Ascending aorta (tissue), 2 donors: ENCODE measurements around the gene PKD2L1. TPM values are rescaled to one million over a fixed set of nuclear protein-coding genes. Genes with fewer than 3 reads are reported as not detected.
"Not testable (repeated sequence)": the region's sequence is repeated elsewhere in the genome, so short reads cannot be mapped to it uniquely, and the experiment has no call there.

Source experiments
- DNase-seq, 2 donors: peaks; one replicate each; pipeline ENCODE4 v3.0.0-alpha.2; 2019; ENCODE audit warnings: low spot score in 2 of 2
- H3K27ac ChIP-seq, 2 donors: fragments of 200-600 bp; sonication (generic); one replicate each; pipeline ENCODE4 v1.5.1; 2016 to 2017; ENCODE audit warnings: mild to moderate bottlenecking in 1 of 2
- H3K27me3 ChIP-seq: fragments of 200-600 bp; sonication (generic); one replicate; pipeline ENCODE4 v1.5.1; 2017
- H3K36me3 ChIP-seq, 2 donors: fragments of 200-600 bp; sonication (generic); one replicate each; pipeline ENCODE4 v1.5.1; 2016
- H3K4me1 ChIP-seq, 2 donors: fragments of 200-600 bp; sonication (generic); one replicate each; pipeline ENCODE4 v1.5.1; 2016 to 2017; ENCODE audit warnings: mild to moderate bottlenecking in 1 of 2
- H3K4me3 ChIP-seq, 2 donors: fragments of 200-600 bp; sonication (generic); one replicate each; pipeline ENCODE4 v1.5.1; 2016 to 2017; ENCODE audit warnings: mild to moderate bottlenecking in 1 of 2
- H3K9me3 ChIP-seq, 2 donors: fragments of 200-600 bp; sonication (generic); one replicate each; pipeline ENCODE4 v1.5.1; 2016
- CTCF ChIP-seq, 3 experiments: fragments of 200-600 bp in 2 of 3; fragments of 450-650 bp in 1 of 3; sonication (generic) in 2 of 3; IDR thresholded peaks; one replicate each; pipeline ENCODE4 v1.5.1; 2016 to 2019; ENCODE audit warnings: antibody characterized with exemption in 3 of 3, mild to moderate bottlenecking in 1 of 3, moderate library complexity in 1 of 3
- intact Hi-C: fragments of 100-400 bp; cut with DNase I; formaldehyde crosslinking; loops from one replicate; pipeline ENCODE4 v1.15.1; 2023
- total RNA-seq: library from RNA; depleted of rRNA; stranded (reverse); fragments of >200 nt; gene quantifications from one replicate; pipeline ENCODE4 v1.1.0, GENCODE V29; 2016

The PKD2L1 gene
- total RNA-seq, 1 donor from 2014 or later: not detected

- no peak for DNase-seq
- H3K27ac ChIP-seq: no peak overlapping the region
- H3K4me3 ChIP-seq: no peak overlapping the region
- no peaks in the 10 kb centered on the region for H3K36me3 ChIP-seq
- no peaks in the 10 kb centered on the region for H3K9me3 ChIP-seq
- TF ChIP-seq CTCF (IDR thresholded peaks at IDR 0.05): no peak
- intact Hi-C loops: no loop called here
- H3K27me3 ChIP-seq: no peaks in the 10 kb centered on the region
- no peaks in the 10 kb centered on the region for H3K4me1 ChIP-seq
Observed at GRCh38 chr10:100304414-100304813, 25.6 kb downstream of the PKD2L1 start.

GRCh38 chr10:100303724-100304319 is 26.2 kb downstream of the PKD2L1 start:
- Histone ChIP-seq H3K27me3 (no peaks in the 10 kb centered on the region), H3K4me1 (no peaks in the 10 kb centered on the region), H3K4me3 (no peak overlapping the region), H3K27ac (no peak overlapping the region), H3K9me3 (no peaks in the 10 kb centered on the region), H3K36me3 (no peaks in the 10 kb centered on the region)
- no peak for DNase-seq
- intact Hi-C loops: no loop called here
- TF ChIP-seq CTCF (IDR thresholded peaks at IDR 0.05): peak in 2 of 3 experiments; percentile 44 to 50

DNA sequence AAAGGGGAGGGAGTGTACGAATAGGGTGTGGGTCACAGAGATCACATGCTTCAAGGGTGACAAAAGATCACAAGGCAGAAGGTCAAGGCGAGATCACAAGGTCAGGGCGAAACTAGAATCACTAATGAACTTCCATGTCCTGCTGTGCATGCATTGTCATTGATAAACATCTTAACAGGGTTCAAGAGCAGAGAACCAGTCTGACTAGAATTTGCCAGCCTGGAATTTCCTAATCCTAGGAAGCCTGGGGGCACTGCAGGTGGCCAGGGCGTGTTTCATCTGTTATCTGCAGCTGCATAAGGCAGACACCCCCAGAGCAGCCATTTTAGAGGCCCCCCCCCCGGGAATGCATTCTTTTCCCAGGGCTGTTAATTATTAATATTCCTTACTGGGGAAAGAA is 28.9 kb downstream of the PKD2L1 start:
- H3K4me3 ChIP-seq, H3K4me1 ChIP-seq, H3K27ac ChIP-seq, intact Hi-C loops, DNase-seq, H3K36me3 ChIP-seq, H3K27me3 ChIP-seq, H3K9me3 ChIP-seq: not testable (repeated sequence)

DNA sequence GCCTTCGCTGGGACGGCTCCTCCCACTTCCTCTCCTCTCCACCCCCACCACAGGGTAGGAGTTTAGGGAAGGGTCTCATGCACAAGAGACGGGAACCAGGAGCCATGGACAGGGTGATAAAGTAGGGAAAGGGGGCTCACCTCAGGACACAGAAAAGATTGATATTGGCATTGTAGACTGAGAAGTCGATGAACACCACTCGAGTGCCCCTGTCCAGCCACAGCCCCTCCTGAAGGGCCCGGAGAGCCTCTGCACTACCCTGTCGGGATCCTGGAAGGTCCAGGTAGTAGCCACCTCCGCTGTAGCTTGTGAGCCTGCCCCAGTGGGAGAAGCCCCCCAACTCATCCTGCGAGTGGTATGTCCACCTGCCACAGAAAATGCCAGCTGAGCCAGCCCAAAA is 32.8 kb downstream of the PKD2L1 start:
- Histone ChIP-seq H3K27ac (no peak overlapping the region), H3K9me3 (no peaks in the 10 kb centered on the region), H3K4me1 (no peaks in the 10 kb centered on the region), H3K36me3 (no peaks in the 10 kb centered on the region), H3K4me3 (no peak overlapping the region), H3K27me3 (no peaks in the 10 kb centered on the region)
- intact Hi-C loops: no loop called here
- no peak for TF ChIP-seq CTCF (IDR thresholded peaks at IDR 0.05)
- no peak for DNase-seq

DNA sequence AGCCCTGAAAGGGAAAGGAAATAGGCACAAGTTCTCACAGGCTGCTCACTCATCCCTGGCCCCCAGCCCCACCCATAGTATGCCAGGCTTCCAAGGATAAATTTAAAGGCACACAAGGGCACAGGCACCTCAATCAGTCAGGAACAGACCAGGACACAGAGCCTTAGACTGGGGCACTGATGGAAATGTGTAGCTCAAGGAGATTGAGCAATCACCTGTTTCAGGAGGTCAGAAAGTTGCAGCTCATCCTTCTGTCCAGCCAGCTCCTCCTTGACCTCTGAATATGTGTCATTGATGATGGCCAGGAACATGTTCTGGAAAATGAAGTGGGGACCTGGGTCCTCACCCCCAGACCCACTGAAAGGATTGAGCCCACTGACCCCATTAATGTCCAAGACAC is 37.0 kb downstream of the PKD2L1 start:
- H3K27ac ChIP-seq: no peak overlapping the region
- H3K36me3 ChIP-seq: no peaks in the 10 kb centered on the region
- intact Hi-C loops: no loop called here
- TF ChIP-seq CTCF (IDR thresholded peaks at IDR 0.05): no peak
- no peaks in the 10 kb centered on the region for H3K9me3 ChIP-seq
- no peaks in the 10 kb centered on the region for H3K27me3 ChIP-seq
- no peak overlapping the region for H3K4me3 ChIP-seq
- no peak for DNase-seq
- no peaks in the 10 kb centered on the region for H3K4me1 ChIP-seq

- H3K27ac ChIP-seq, intact Hi-C loops, H3K27me3 ChIP-seq, H3K4me3 ChIP-seq, H3K36me3 ChIP-seq, H3K4me1 ChIP-seq, H3K9me3 ChIP-seq: not testable (repeated sequence)
- peak in 1 of 2 donors; percentile 34 for DNase-seq
Observed at GRCh38 chr10:100292300-100292699, 37.7 kb downstream of the PKD2L1 start.

- Histone ChIP-seq H3K4me3 (no peak overlapping the region), H3K36me3 (no peaks in the 10 kb centered on the region), H3K27me3 (no peaks in the 10 kb centered on the region), H3K9me3 (no peaks in the 10 kb centered on the region), H3K4me1 (peaks cover 0 to 3% of the 10 kb centered on the region in 2 donors), H3K27ac (no peak overlapping the region)
- intact Hi-C loops: no loop called here
- no peak for TF ChIP-seq CTCF (IDR thresholded peaks at IDR 0.05)
- no peak for DNase-seq
Observed at GRCh38 chr10:100291356-100291755, 38.7 kb downstream of the PKD2L1 start.
